Hepatocyte (in vitro differentiated cells): Measurements from ENCODE around the gene MAPKBP1. TPM values are rescaled to one million over a fixed set of nuclear protein-coding genes. Genes with fewer than 3 reads are reported as not detected.

Experiments
- DNase-seq: peaks from one replicate; pipeline ENCODE4 v3.0.0-alpha.2; 2016; ENCODE audit warnings: low spot score
- H2AFZ ChIP-seq: fragments of 200-600 bp; sonication (generic); 2 replicates; pipeline ENCODE4 v1.6.0; 2016; ENCODE audit warnings: antibody characterized with exemption, mild to moderate bottlenecking
- H3K27ac ChIP-seq: fragments of 200-600 bp; sonication (generic); 2 replicates; pipeline ENCODE4 v1.5.1; 2016; ENCODE audit warnings: mild to moderate bottlenecking
- H3K27me3 ChIP-seq: fragments of 200-600 bp; sonication (generic); 2 replicates; pipeline ENCODE4 v1.6.1; 2016
- H3K36me3 ChIP-seq: fragments of 200-600 bp; sonication (generic); replicated peaks from 2 replicates; pipeline ENCODE4 v1.5.1; 2016; ENCODE audit warnings: low read depth; ENCODE audit not compliant: insufficient read depth
- H3K4me1 ChIP-seq: fragments of 200-600 bp; sonication (generic); 2 replicates; pipeline ENCODE4 v1.5.1; 2016; ENCODE audit warnings: mild to moderate bottlenecking, moderate library complexity; ENCODE audit not compliant: insufficient read depth
- H3K4me2 ChIP-seq: fragments of 200-600 bp; sonication (generic); 2 replicates; pipeline ENCODE4 v1.6.0; 2016
- H3K4me3 ChIP-seq: fragments of 200-600 bp; sonication (generic); 2 replicates; pipeline ENCODE4 v1.5.1; 2016; ENCODE audit warnings: mild to moderate bottlenecking
- H3K79me2 ChIP-seq: fragments of 200-600 bp; sonication (generic); 2 replicates; pipeline ENCODE4 v1.6.0; 2017; ENCODE audit warnings: mild to moderate bottlenecking
- H3K9me2 ChIP-seq: fragments of 200-600 bp; sonication (generic); replicated peaks from 2 replicates; pipeline ENCODE4 v1.6.0; 2017; ENCODE audit warnings: mild to moderate bottlenecking; ENCODE audit not compliant: insufficient read depth
- H3K9me3 ChIP-seq: fragments of 200-600 bp; sonication (generic); 2 replicates; pipeline ENCODE4 v1.5.1; 2016; ENCODE audit warnings: low read depth, mild to moderate bottlenecking
- H4K20me1 ChIP-seq: fragments of 200-600 bp; sonication (generic); 2 replicates; pipeline ENCODE4 v1.6.0; 2016; ENCODE audit warnings: mild to moderate bottlenecking; ENCODE audit not compliant: insufficient read depth, poor library complexity, severe bottlenecking
- EZH2 ChIP-seq: fragments of 200-600 bp; sonication (generic); IDR thresholded peaks from 2 replicates; pipeline ENCODE4 v1.6.1; 2016; ENCODE audit warnings: antibody characterized with exemption, mild to moderate bottlenecking, borderline replicate concordance
- EZH2phosphoT487 ChIP-seq: fragments of 200-600 bp; sonication (generic); IDR thresholded peaks from one replicate; pipeline ENCODE4 v1.6.1; 2018; ENCODE audit warnings: antibody characterized with exemption, mild to moderate bottlenecking, low read depth, moderate library complexity; ENCODE audit not compliant: unreplicated experiment, severe bottlenecking
- WGBS: methylation state at CpG from one replicate; pipeline ENCODE4 v1.1.6; 2016; ENCODE audit warnings: low lambda C conversion rate; ENCODE audit errors: missing lambda C conversion rate; 5-methylcytosine and 5-hydroxymethylcytosine counted together
- polyA plus RNA-seq: library from polyadenylated mRNA; unstranded; fragments of >200 nt; fragmentation: Nextera tagmentation; extraction: Ambion mirVana; gene quantifications from 2 replicates; pipeline ENCODE4 v1.2.1, GENCODE V29; 2016
- total RNA-seq: library from RNA; depleted of rRNA; stranded (reverse); fragments of >200 nt; gene quantifications from 2 replicates; pipeline ENCODE4 v1.2.3, GENCODE V29; 2014
- TF ChIP-seq, protein P1 (sequence below): fragments of 200-600 bp; sonication (generic); IDR thresholded peaks from 2 replicates; pipeline ENCODE4 v1.5.1; 2016; ENCODE audit warnings: antibody characterized with exemption, mild to moderate bottlenecking; ENCODE audit not compliant: poor library complexity

MAPKBP1 gene
- total and polyA plus RNA-seq, 2 experiments from 2014 or later = 18.6 to 24.5 TPM

DNA sequence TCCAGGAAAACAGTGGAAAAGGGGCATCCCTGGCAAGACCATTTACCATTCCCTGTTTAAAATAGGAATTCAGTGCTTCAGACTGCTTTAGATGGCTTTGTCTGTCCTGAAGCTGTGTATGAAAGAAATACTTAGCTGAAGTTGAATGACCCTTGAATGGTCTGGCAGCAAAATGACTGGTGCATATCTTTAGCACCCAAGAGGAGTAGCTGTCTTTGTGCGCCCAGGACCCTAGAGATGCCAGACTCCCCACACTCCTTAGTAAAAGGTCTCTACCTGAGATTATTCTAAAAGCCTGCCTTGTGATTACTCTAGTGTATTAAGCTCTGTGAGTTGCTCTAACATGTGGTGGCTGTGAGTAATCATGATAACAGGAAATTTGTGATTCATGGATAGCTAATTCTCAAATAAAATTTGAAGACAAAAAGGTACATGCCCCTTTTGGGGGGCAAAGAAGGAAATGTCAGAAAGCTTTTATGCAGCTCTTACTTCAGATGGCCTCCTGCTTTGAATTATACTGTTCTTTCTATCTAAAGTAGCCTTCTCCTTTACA is 3.2 kb downstream of the MAPKBP1 start:
- TF ChIP-seq EZH2phosphoT487 (no peak), EZH2 (no peak)
- TF ChIP-seq, protein P1, sequence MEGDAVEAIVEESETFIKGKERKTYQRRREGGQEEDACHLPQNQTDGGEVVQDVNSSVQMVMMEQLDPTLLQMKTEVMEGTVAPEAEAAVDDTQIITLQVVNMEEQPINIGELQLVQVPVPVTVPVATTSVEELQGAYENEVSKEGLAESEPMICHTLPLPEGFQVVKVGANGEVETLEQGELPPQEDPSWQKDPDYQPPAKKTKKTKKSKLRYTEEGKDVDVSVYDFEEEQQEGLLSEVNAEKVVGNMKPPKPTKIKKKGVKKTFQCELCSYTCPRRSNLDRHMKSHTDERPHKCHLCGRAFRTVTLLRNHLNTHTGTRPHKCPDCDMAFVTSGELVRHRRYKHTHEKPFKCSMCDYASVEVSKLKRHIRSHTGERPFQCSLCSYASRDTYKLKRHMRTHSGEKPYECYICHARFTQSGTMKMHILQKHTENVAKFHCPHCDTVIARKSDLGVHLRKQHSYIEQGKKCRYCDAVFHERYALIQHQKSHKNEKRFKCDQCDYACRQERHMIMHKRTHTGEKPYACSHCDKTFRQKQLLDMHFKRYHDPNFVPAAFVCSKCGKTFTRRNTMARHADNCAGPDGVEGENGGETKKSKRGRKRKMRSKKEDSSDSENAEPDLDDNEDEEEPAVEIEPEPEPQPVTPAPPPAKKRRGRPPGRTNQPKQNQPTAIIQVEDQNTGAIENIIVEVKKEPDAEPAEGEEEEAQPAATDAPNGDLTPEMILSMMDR = no peak
- Histone ChIP-seq H3K4me3 (no peak overlapping the region), H4K20me1 (no peaks in the 10 kb centered on the region), H3K27me3 (no peaks in the 10 kb centered on the region), H2AFZ (no peak overlapping the region), H3K9me2 (no peaks in the 10 kb centered on the region), H3K27ac (peak overlapping the region; percentile 74), H3K79me2 (peaks cover 58% of the 10 kb centered on the region), H3K9me3 (no peaks in the 10 kb centered on the region), H3K36me3 (no peaks in the 10 kb centered on the region), H3K4me1 (peaks cover 41% of the 10 kb centered on the region), H3K4me2 (peak overlapping the region; percentile 77)
- WGBS = 83% methylated on average over 1 of the region's 1 CpG
- DNase-seq = no peak

DNA sequence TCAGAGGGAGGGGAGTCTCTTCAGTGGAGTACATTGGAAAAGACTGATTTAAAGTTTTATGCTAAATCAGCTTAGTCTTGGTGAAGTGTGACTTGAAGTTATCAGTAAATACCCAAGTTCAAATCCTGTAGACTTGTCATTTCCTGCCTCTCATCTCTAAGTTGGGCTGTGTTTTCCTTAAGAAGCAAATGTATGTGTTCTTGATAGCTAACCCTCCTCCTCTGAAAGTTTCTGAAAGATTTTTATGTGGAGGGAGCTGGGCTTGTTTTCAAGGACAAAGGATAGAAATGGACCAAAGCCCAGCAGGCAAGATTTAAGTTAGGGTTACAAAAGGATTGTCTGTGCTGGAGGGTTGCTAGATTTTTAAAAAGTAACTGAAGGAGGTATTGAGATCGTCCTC is 4.2 kb downstream of the MAPKBP1 start:
- no peaks in the 10 kb centered on the region for H3K27me3 ChIP-seq
- H2AFZ ChIP-seq = no peak overlapping the region
- TF ChIP-seq, protein P1 = no peak
- no peak for TF ChIP-seq EZH2phosphoT487
- no peaks in the 10 kb centered on the region for H4K20me1 ChIP-seq
- 91% methylated on average over 1 of the region's 1 CpG for WGBS
- H3K4me2 ChIP-seq = no peak overlapping the region
- no peaks in the 10 kb centered on the region for H3K36me3 ChIP-seq
- peak overlapping the region; percentile 74 for H3K27ac ChIP-seq
- DNase-seq = no peak
- H3K4me1 ChIP-seq = peaks cover 41% of the 10 kb centered on the region
- H3K9me2 ChIP-seq = no peaks in the 10 kb centered on the region
- peaks cover 63% of the 10 kb centered on the region for H3K79me2 ChIP-seq
- H3K4me3 ChIP-seq = no peak overlapping the region
- no peaks in the 10 kb centered on the region for H3K9me3 ChIP-seq

DNA sequence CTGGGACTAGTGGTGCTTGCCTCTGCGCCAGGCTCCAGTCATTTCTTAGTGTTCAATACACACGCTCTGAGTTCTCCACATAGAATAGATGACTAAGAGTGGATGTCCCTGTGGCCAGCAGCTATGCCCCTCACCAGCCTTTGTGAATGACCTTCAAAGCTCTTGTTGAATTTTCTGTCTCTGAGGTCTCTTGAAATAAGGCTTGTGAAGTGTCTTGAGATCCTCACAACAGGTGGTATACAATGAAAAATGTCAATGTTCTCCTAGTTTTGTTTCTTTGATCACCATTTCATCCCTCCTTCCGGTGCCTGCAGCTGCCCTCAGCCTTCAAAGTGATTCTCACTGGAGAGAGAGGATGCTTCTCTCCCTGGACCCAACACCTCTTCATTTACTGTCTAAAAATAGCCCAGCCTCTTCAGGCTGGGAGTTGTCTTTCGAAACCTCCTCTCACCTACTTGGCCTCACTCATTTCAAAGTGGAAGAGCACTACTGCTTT is 5.4 kb downstream of the MAPKBP1 start:
- Histone ChIP-seq H3K27me3 (no peaks in the 10 kb centered on the region), H3K4me2 (peak overlapping the region; percentile 48), H3K79me2 (peaks cover 73% of the 10 kb centered on the region), H3K4me1 (peaks cover 38% of the 10 kb centered on the region), H3K36me3 (no peaks in the 10 kb centered on the region), H3K9me2 (no peaks in the 10 kb centered on the region), H3K27ac (peak overlapping the region; percentile 74), H4K20me1 (no peaks in the 10 kb centered on the region), H3K9me3 (no peaks in the 10 kb centered on the region), H2AFZ (no peak overlapping the region), H3K4me3 (no peak overlapping the region)
- TF ChIP-seq EZH2phosphoT487 = no peak
- no peak for TF ChIP-seq EZH2
- TF ChIP-seq, protein P1 = no peak
- WGBS = 78% methylated on average over 4 of the region's 4 CpGs
- DNase-seq = no peak
